ENCODE data around the gene SSTR3. TPM values are rescaled to one million over a fixed set of nuclear protein-coding genes. Genes with fewer than 3 reads are reported as not detected.

Gene SSTR3
- 1 to 10 TPM in 1 of 8 experiments, under 1 TPM in 6, not detected in 1; 0.09 to 1.1 (median 0.25) TPM for total RNA-seq

DNA sequence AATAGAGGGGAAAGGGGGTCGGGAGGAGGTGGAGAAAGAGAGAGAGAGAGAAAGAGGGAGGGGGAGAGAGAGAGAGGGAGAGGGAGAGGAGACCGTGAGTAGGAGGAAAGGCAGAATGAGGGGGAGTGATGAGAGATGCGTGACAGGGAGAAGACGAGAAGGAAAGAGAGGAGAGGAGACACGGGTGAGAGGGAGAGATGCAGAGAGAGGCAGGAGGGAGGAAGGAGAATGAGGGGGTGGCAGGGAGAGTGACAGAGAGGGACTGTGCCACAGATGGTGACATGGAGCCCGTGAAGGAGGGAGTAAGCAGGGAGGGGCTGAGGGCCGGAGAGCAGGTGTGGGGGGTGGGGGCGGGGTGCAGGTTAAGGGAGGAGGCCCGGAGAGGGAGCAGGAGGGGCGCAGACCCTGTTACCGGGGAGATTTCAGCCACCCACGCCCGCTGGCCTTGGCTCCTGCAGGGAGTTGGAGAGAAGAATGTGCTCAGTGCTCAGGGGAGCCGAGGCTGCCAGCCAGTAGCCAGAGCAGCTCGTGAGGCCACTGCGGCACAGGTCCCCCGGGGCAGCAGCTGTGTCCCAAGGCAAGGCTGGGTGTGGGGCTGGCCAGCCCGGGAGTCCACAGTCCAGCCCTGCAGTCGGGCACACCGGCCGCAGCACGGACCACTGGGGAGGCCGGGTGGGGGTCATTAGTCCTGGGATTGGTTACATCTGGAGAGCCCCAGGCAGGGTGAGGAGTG lies at the start of gene SSTR3:
TSS of gene SSTR3 (minus strand) at position 304 of the 733 bp plus-strand sequence. CDS start 4,674 bp downstream, outside the sequence.
- in situ Hi-C loops (cut with MboI; ENCODE audit: low pct_unique_long_range_greater_than_20kb in 2 of 9, low sequenced_read_pairs in 9 of 9, unreplicated experiment in 9 of 9): no loop called here
- Histone ChIP-seq H3K27ac (peak within 1 kb of the TSS; percentile 35 to 42), H3K4me3 (no peak within 1 kb of the TSS), H3K4me1 (replicated peaks in 1 of 2) (peaks cover 38 to 41% of the 10 kb centered on the region in 2 donors)
- WGBS, 10 experiments: 10 to 26% (median 20%) methylated on average over 2 to 4 of the region's 23 CpGs; no CpG with 5 or more reads in 5 of the 10 experiments
- ATAC-seq (replicated peaks in 6 of 8): peak; percentile 81 to 92 (median 88)

- 6 to 75% (median 20%) methylated on average over 2 to 9 of the region's 14 CpGs; no CpG with 5 or more reads in 3 of the 10 experiments for WGBS, 10 experiments
- in situ Hi-C loops (cut with MboI; ENCODE audit: low pct_unique_long_range_greater_than_20kb in 2 of 9, low sequenced_read_pairs in 9 of 9, unreplicated experiment in 9 of 9): no loop called here
- no peak overlapping the region for H3K4me3 ChIP-seq
- no peak overlapping the region for H3K27ac ChIP-seq
- ATAC-seq (replicated peaks in 6 of 8): peak in 4 of 8 experiments; percentile 6 to 36 (median 27)
- peaks cover 24 to 28% of the 10 kb centered on the region in 2 donors for H3K4me1 ChIP-seq (replicated peaks in 1 of 2)
These were observed 48.6 kb upstream of the SSTR3 start for GRCh38 chr22:37260901-37261336.

DNA sequence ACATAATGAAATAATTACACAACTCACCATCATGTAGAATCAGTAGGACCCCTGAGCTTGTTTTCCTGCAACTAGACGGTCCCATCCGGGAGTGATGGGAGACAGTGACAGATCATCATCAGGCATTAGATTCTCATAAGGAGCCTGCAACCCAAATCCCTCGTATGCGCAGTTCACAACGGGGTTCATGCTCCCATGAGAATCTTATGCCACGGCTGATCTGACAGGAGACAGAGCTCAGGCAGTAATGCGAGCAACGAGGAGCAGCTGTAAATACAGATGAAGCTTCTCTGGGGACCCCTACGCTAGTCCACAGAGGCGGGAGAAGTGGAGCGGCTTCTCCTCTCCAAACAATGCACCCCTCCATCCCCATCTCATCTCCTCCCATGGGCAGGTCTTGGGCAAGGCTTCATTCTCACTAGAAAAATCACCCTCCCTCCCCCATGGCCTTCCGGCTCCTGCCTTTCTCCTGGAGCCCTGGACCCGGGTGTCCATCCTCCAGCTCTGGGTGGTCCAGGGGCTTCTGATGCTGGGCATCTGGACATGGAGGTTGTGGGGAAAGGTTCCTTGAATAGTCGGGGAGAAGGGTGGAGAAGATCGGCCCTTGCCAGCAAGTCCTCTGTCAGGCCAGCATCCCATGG lies 48.0 kb upstream of the SSTR3 start:
- WGBS, 10 experiments: 10 to 100% (median 50%) methylated on average over 1 to 12 of the region's 15 CpGs; no CpG with 5 or more reads in 1 of the 10 experiments
- peaks cover 24 to 28% of the 10 kb centered on the region in 2 donors for H3K4me1 ChIP-seq (replicated peaks in 1 of 2)
- no peak for ATAC-seq (replicated peaks in 6 of 8)
- in situ Hi-C loops (cut with MboI; ENCODE audit: low pct_unique_long_range_greater_than_20kb in 2 of 9, low sequenced_read_pairs in 9 of 9, unreplicated experiment in 9 of 9): no loop called here
- no peak overlapping the region for H3K27ac ChIP-seq
- H3K4me3 ChIP-seq: no peak overlapping the region

- Histone ChIP-seq H3K27ac (peak overlapping the region; percentile 57 to 71), H3K4me1 (replicated peaks in 1 of 2) (peaks cover 24 to 28% of the 10 kb centered on the region in 2 donors), H3K4me3 (peak overlapping the region in 1 of 5 donors; percentile 2)
- in situ Hi-C loops (cut with MboI; ENCODE audit: low pct_unique_long_range_greater_than_20kb in 2 of 9, low sequenced_read_pairs in 9 of 9, unreplicated experiment in 9 of 9): no loop called here
- WGBS, 10 experiments: 0 to 100% (median 16%) methylated on average over 1 to 18 of the region's 23 CpGs; no CpG with 5 or more reads in 2 of the 10 experiments
- peak; percentile 49 to 79 (median 60) for ATAC-seq (replicated peaks in 6 of 8)
These were observed 47.3 kb upstream of the SSTR3 start for GRCh38 chr22:37259540-37260029.

- peak; percentile 81 to 94 (median 88) for ATAC-seq (replicated peaks in 6 of 8)
- whole genome bisulfite sequencing, 10 experiments: 0 to 74% (median 44%) methylated on average over 1 to 12 of the region's 14 CpGs; no CpG with 5 or more reads in 2 of the 10 experiments
- Histone ChIP-seq H3K4me3 (peak overlapping the region in 1 of 5 donors; percentile 2), H3K4me1 (replicated peaks in 1 of 2) (peaks cover 24 to 28% of the 10 kb centered on the region in 2 donors), H3K27ac (peak overlapping the region; percentile 57 to 71)
- in situ Hi-C loops (cut with MboI; ENCODE audit: low pct_unique_long_range_greater_than_20kb in 2 of 9, low sequenced_read_pairs in 9 of 9, unreplicated experiment in 9 of 9): no loop called here
These were observed 46.6 kb upstream of the SSTR3 start for GRCh38 chr22:37258753-37259401.

- Histone ChIP-seq H3K4me1 (replicated peaks in 1 of 2) (peaks cover 24 to 28% of the 10 kb centered on the region in 2 donors), H3K4me3 (no peak overlapping the region), H3K27ac (peak overlapping the region; percentile 57 to 71)
- in situ Hi-C loops (cut with MboI; ENCODE audit: low pct_unique_long_range_greater_than_20kb in 2 of 9, low sequenced_read_pairs in 9 of 9, unreplicated experiment in 9 of 9): no loop called here
- WGBS, 10 experiments: 31 to 98% (median 71%) methylated on average over 3 to 7 of the region's 9 CpGs; no CpG with 5 or more reads in 1 of the 10 experiments
- no peak for ATAC-seq (replicated peaks in 6 of 8)
These were observed 45.9 kb upstream of the SSTR3 start for GRCh38 chr22:37258005-37258752.

- Histone ChIP-seq H3K27ac (no peak overlapping the region), H3K4me1 (replicated peaks in 1 of 2) (peaks cover 24 to 30% of the 10 kb centered on the region in 2 donors), H3K4me3 (no peak overlapping the region)
- 93 to 100% (median 100%) methylated on average over 1 to 3 of the region's 10 CpGs; no CpG with 5 or more reads in 7 of the 10 experiments for WGBS, 10 experiments
- ATAC-seq (replicated peaks in 6 of 8): no peak
- in situ Hi-C loops (cut with MboI; ENCODE audit: low pct_unique_long_range_greater_than_20kb in 2 of 9, low sequenced_read_pairs in 9 of 9, unreplicated experiment in 9 of 9): no loop called here
These were observed 43.9 kb upstream of the SSTR3 start for GRCh38 chr22:37256075-37256726.

GRCh38 chr22:37255558-37256006 lies 43.3 kb upstream of the SSTR3 start:
- in situ Hi-C loops (cut with MboI; ENCODE audit: low pct_unique_long_range_greater_than_20kb in 2 of 9, low sequenced_read_pairs in 9 of 9, unreplicated experiment in 9 of 9): no loop called here
- peaks cover 22 to 29% of the 10 kb centered on the region in 2 donors for H3K4me1 ChIP-seq (replicated peaks in 1 of 2)
- H3K4me3 ChIP-seq: no peak overlapping the region
- H3K27ac ChIP-seq: no peak overlapping the region
- ATAC-seq (replicated peaks in 6 of 8): no peak

- in situ Hi-C loops (cut with MboI; ENCODE audit: low pct_unique_long_range_greater_than_20kb in 2 of 9, low sequenced_read_pairs in 9 of 9, unreplicated experiment in 9 of 9): no loop called here
- Histone ChIP-seq H3K27ac (no peak overlapping the region), H3K4me3 (no peak overlapping the region), H3K4me1 (replicated peaks in 1 of 2) (peaks cover 18 to 25% of the 10 kb centered on the region in 2 donors)
- ATAC-seq (replicated peaks in 6 of 8): peak in 2 of 8 experiments; percentile 8 to 11
- WGBS, 10 experiments: 10 to 65% (median 38%) methylated on average over 2 to 5 of the region's 5 CpGs
These were observed 42.6 kb upstream of the SSTR3 start for GRCh38 chr22:37254867-37255233.

GRCh38 chr22:37254209-37254866 lies 42.1 kb upstream of the SSTR3 start:
- in situ Hi-C loops (cut with MboI; ENCODE audit: low pct_unique_long_range_greater_than_20kb in 2 of 9, low sequenced_read_pairs in 9 of 9, unreplicated experiment in 9 of 9): no loop called here
- H3K4me1 ChIP-seq (replicated peaks in 1 of 2): peaks cover 13 to 22% of the 10 kb centered on the region in 2 donors
- H3K27ac ChIP-seq: no peak overlapping the region
- WGBS, 10 experiments: 20 to 100% (median 81%) methylated on average over 2 to 5 of the region's 5 CpGs
- ATAC-seq (replicated peaks in 6 of 8): no peak
- no peak overlapping the region for H3K4me3 ChIP-seq

GRCh38 chr22:37253126-37253660 lies 40.9 kb upstream of the SSTR3 start:
- peak in 3 of 8 experiments; percentile 45 to 72 (median 68) for ATAC-seq (replicated peaks in 6 of 8)
- WGBS, 10 experiments: 51 to 80% (median 61%) methylated on average over 2 to 7 of the region's 7 CpGs; no CpG with 5 or more reads in 2 of the 10 experiments
- no peak overlapping the region for H3K4me3 ChIP-seq
- H3K4me1 ChIP-seq (replicated peaks in 1 of 2): peaks cover 3 to 11% of the 10 kb centered on the region in 2 donors
- in situ Hi-C loops (cut with MboI; ENCODE audit: low pct_unique_long_range_greater_than_20kb in 2 of 9, low sequenced_read_pairs in 9 of 9, unreplicated experiment in 9 of 9): no loop called here
- no peak overlapping the region for H3K27ac ChIP-seq

All from motor neuron (in vitro differentiated cells).